Adrenal gland (tissue), 5 donors: ENCODE data around the gene CBFA2T3.

Experiments used
- POLR2A ChIP-seq, 2 donors: fragments of 450-650 bp; IDR thresholded peaks; one replicate each; pipeline ENCODE4 v1.6.1; 2017; ENCODE audit warnings: antibody characterized with exemption in 2 of 2, mild to moderate bottlenecking in 2 of 2, moderate library complexity in 1 of 2
- TF ChIP-seq, protein P1 (sequence below), 6 experiments: fragments of 450-650 bp in 4 of 6; fragments of 200-600 bp in 2 of 6; sonication (generic) in 1 of 6; IDR thresholded peaks; 1 replicate in 5 of 6; 2 replicates in 1 of 6; pipeline versions ENCODE4 v1.5.1 to v1.8.0; 2016 to 2021; ENCODE audit warnings: antibody characterized with exemption in 6 of 6, mild to moderate bottlenecking in 2 of 6, moderate library complexity in 1 of 6
- donor health status: DM: no; HTN: no; CAD: no.

DNA sequence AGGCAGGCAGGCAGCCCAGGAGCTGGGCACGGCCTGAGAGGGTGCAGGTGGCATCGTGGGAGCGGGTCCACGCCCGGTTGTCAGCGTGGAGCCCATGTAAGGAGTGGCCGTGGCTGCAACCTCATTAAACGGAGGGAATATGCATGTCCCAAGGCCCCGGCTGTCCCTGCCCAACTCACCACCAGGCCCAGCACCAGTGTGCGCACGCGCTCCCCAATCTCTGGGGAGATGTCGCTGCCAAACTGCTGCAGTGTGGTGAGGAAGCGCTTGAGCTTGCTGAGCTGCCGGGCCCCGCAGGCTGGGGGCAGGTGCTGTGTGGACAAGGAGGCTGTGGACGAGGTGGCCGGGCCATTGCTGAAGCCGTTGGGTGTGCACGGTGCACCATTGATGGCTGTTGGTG lies 84.9 kb downstream of the CBFA2T3 start:
- TF ChIP-seq, protein P1, sequence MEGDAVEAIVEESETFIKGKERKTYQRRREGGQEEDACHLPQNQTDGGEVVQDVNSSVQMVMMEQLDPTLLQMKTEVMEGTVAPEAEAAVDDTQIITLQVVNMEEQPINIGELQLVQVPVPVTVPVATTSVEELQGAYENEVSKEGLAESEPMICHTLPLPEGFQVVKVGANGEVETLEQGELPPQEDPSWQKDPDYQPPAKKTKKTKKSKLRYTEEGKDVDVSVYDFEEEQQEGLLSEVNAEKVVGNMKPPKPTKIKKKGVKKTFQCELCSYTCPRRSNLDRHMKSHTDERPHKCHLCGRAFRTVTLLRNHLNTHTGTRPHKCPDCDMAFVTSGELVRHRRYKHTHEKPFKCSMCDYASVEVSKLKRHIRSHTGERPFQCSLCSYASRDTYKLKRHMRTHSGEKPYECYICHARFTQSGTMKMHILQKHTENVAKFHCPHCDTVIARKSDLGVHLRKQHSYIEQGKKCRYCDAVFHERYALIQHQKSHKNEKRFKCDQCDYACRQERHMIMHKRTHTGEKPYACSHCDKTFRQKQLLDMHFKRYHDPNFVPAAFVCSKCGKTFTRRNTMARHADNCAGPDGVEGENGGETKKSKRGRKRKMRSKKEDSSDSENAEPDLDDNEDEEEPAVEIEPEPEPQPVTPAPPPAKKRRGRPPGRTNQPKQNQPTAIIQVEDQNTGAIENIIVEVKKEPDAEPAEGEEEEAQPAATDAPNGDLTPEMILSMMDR (IDR thresholded peaks at IDR 0.05) = no peak
- TF ChIP-seq POLR2A (IDR thresholded peaks at IDR 0.05) = no peak
